IPS-18c (cell line): Measurements from ENCODE around the gene FYCO1.

Experiments
- H3K4me3 ChIP-seq: 2 replicates; pipeline ENCODE4 v1.7.0; 2013; ENCODE audit warnings: low read depth, mild to moderate bottlenecking, low read length, moderate library complexity; ENCODE audit not compliant: insufficient read depth
- H3K9me3 ChIP-seq: one replicate; pipeline ENCODE4 v1.6.1; 2013; ENCODE audit warnings: mild to moderate bottlenecking, low read length, moderate library complexity; ENCODE audit not compliant: control insufficient read depth, insufficient read depth

FYCO1 gene

DNA sequence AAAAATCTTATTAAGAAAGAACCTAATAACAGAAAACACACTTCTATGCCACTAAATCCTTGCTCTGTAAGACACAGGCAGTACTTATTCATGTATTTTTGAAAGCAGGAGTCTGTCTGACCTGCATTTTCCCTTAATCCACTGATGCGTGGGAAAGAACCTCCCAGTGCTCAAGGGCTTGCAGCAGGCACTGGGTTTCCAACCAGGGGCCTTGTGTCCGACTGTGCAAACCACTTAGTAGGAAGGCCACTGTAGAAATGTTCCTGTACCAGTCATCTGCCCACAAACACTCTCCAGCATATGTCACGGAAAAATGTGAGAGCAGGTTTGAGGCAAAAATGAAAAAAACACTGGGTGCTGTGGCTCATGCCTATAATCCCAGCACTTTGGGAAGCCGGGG is 39.9 kb downstream of the FYCO1 start:
- Histone ChIP-seq H3K4me3 (no peak overlapping the region), H3K9me3 (no peaks in the 10 kb centered on the region)

DNA sequence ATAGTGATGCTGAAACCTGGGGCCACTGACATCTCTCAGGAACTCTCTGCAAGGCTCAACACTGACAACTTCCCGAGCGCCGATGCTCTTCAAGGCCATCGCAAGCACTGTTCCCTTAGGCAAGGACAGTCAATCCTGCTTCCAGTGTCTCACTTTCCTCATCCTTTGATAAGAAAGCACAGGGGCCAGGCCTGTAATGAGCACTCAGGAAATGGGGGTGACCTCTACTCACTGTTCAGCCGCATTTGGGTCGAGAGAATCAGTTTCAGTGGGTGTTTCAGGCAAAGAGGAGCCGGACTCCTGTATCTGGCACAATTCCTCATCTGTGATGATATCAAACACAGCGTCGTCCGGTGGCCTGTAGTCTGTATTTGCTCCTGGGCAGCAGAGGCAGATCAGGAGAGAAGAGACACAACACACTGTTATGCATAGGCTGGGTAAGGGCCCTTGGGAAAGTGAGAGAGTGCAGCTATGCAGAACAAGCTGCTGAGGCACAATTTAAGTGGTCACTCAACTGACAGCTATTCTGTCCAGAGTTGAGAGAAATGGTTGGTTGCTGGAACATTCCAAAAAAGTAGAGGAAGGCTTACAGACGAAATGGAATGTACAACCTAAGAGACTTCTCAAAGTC is 40.5 kb downstream of the FYCO1 start:
- Histone ChIP-seq H3K4me3 (no peak overlapping the region), H3K9me3 (no peaks in the 10 kb centered on the region)

- no peak overlapping the region for H3K4me3 ChIP-seq
- no peaks in the 10 kb centered on the region for H3K9me3 ChIP-seq
Observed at GRCh38 chr3:45954306-45954705, 41.3 kb downstream of the FYCO1 start.

DNA sequence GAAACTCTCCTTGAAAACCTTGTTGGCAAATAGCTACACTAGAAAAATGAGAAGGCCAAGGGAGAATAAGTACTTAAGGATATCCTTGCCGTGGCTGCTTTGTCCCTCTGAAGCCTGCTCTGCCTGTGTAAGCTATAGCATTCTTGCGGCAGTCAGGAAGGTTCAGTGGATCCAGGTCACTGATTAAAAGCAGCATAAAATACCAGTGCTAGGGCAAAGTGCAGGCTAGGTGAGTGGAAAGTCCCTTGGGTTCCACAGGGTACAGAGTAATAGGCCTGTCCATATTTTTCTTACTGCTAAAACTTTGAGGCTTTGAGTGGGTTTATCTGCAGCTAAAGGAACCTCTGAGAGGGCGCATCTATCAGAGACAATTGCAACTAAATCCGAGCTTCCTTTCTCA is 42.1 kb downstream of the FYCO1 start:
- no peaks in the 10 kb centered on the region for H3K9me3 ChIP-seq
- no peak overlapping the region for H3K4me3 ChIP-seq

GRCh38 chr3:45952456-45952855 is 43.2 kb downstream of the FYCO1 start:
- H3K9me3 ChIP-seq: no peaks in the 10 kb centered on the region
- H3K4me3 ChIP-seq: no peak overlapping the region

GRCh38 chr3:45951946-45952345 is 43.7 kb downstream of the FYCO1 start:
- Histone ChIP-seq H3K4me3 (no peak overlapping the region), H3K9me3 (no peaks in the 10 kb centered on the region)

DNA sequence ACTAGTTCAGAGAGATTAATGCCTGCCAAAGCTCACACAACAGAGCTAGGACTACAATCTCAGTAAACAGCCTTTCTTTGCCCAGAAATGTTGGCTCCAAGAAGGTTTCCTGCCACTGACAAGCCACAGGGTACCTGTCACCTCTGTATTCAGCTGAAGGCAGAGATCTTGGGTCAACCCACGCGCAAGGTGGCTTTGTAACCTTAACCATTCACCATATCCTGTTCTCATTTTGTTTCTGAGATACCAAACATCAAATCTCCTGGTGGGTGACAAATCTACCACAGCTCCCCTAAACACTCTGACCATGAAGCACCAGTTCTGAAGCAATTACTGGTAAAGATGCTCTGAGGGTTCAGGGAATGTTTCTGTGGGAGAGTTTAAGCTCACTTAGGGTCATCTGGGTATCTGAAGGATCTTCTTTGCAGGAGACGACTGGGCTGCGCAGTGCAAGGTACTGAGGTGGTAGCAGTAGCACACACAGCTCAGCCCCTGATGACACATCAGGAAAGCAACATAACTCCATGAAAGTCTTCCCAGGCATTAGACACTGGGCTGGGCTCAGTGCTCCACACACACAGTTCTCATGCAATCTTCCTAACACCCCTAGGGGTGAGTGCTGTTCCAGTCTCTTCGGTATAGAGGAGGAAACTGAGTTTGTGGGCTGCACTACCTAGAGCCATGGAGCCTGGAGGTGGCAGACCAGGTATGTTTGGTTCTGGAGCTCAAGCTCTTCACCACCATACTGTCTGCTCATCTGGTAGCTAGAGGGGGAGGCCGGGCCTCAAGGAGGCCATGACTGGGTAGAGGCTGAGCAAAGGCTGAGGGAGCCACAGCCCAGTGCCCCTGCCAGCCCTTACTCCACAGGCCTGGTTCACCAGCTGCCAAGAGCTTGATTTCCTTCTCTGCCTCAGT is 44.7 kb downstream of the FYCO1 start:
- Histone ChIP-seq H3K4me3 (no peak overlapping the region), H3K9me3 (no peaks in the 10 kb centered on the region)

GRCh38 chr3:45950131-45950530 is 45.5 kb downstream of the FYCO1 start:
- Histone ChIP-seq H3K9me3 (no peaks in the 10 kb centered on the region), H3K4me3 (no peak overlapping the region)

DNA sequence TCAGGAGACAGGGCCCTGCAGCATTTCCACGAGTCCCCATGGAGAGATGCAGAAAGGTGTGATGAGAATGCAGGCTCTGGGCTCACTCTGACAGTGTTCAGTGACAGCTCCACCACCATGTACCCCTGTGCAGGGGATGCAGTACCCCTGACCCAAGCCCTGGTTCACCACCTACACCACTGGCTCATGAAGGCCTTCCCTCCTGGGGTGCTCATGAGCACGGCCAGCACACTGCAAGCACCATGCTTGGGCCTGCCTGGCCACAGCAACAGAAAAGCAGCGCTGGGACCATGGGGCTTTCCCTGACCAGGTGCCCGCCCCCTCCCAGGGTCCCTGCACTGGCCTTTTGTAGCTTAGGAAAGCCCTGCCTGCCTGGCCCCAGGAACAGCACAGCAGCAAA is 46.2 kb downstream of the FYCO1 start:
- Histone ChIP-seq H3K4me3 (no peak overlapping the region), H3K9me3 (no peaks in the 10 kb centered on the region)

- Histone ChIP-seq H3K4me3 (no peak overlapping the region), H3K9me3 (no peaks in the 10 kb centered on the region)
Observed at GRCh38 chr3:45948881-45949280, 46.7 kb downstream of the FYCO1 start.

DNA sequence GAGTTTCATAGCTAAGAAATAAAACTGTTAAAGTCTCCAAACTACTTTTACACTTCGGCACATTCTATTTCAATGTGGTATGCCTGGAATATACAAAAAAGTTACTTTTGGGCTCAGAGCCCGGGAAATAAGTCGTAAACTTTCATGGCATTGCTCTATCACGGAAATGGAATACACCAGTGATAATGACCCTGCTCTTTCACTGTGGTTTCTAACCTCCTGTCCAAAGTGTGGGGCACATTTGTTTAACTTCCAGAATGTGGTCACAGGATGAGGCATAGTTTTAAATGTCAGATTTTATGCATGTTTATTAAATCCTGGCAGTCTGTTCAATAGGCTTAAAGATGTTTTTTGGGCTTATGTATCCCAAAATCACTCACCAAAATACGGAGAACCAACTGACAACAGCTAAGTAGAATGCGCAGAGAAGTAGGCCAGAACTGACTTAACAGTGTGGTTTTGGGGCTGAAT is 47.3 kb downstream of the FYCO1 start:
- H3K9me3 ChIP-seq: no peaks in the 10 kb centered on the region
- no peak overlapping the region for H3K4me3 ChIP-seq

DNA sequence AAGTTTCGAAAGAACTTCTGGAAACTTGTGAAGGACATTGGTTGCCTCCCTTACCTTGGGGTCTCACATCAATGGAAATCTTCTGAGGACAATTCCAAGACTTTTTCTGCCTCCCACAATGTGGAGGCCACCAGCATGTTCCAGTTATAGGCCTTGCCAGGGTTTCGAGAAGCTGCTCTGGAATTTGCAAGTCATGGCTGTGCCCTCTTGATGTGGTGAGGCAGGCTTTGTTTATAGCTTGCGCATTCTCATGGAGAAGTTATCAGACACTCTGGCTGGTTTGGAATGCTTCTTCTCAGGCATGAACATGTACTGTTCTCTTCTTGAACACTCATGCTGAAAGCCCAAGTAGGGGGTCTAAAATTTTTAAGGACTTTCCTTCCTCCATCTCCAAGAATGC is 48.3 kb downstream of the FYCO1 start:
- Histone ChIP-seq H3K4me3 (no peak overlapping the region), H3K9me3 (no peaks in the 10 kb centered on the region)

DNA sequence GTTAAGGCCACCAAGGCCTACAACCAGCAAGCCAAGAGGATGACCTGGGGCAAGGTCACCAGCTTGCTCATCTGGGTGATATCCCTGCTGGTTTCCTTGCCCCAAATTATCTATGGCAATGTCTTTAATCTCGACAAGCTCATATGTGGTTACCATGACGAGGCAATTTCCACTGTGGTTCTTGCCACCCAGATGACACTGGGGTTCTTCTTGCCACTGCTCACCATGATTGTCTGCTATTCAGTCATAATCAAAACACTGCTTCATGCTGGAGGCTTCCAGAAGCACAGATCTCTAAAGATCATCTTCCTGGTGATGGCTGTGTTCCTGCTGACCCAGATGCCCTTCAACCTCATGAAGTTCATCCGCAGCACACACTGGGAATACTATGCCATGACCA is 48.7 kb downstream of the FYCO1 start:
- H3K4me3 ChIP-seq: no peak overlapping the region
- H3K9me3 ChIP-seq: no peaks in the 10 kb centered on the region

- Histone ChIP-seq H3K9me3 (no peaks in the 10 kb centered on the region), H3K4me3 (no peak overlapping the region)
Observed at GRCh38 chr3:45946307-45946706, 49.3 kb downstream of the FYCO1 start.

DNA sequence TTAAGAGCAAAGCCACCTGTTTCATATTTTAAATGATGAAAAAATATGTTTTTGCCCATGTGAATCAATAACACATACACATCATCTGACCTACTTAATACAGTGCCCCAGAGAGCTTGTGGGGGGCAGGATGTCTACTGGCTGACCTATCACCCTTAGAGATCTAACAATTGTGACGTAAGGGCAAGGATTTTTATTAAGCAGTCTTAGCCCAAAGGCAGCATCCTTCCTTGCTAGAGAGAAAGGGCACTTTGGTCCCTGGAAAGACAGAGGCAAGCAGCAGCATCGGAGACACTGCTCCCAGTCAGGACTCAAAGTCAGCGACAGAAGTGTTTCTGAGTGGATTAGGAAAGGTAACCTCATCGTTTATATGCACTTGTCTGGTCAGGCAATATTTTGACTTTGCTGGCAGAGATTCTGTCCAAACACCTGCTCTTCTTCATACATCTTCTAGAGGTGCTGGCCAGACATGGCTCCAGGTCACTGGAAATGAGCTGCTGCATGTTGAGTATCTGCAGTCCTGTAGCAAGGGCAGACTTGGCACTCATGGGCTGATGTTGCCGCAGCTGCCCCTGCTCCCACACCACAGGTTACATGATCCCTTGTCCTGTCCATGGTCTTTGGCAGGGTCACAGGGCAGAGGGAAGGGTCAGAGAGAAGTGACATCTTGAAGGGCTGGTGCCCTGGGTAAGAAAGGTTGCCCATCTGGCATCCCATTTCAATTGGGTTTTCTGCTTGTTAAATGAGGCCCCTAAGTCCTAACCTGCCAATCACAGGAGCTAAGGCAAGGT is 50.6 kb downstream of the FYCO1 start:
- Histone ChIP-seq H3K9me3 (no peaks in the 10 kb centered on the region), H3K4me3 (no peak overlapping the region)

DNA sequence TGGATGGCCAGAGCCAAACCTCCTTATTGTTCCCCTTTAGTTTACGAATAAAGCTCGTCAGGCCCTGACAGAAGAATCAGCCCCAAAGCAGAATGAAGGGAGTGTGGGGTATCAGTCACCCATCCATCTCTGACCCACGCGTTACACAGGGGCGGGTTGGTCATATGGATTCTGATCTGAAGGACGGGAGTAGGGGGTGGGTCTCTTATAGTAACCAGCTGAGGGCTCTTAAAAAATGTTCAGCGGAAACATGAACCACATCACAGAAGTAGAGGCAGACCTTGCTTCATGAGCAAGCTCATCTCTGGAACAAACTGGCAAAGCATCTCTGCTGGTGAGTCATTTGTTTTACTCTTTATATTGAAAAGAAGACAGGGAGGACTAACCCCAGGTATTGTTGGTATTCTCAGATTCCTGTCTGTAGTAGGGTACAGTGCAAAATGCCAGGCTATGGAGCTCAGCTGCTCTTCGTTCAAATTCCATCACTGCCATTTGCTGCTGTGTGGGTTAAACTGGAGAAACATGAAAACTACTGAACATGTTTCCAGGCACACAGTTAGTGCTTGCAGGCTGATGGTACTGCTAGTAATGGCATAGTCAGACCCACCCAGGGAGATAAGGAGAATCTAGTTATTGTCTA is 52.3 kb downstream of the FYCO1 start, which contains the start of gene CXCR6:
Gene CXCR6, plus strand, starts transcription at position 258 of the 640 bp plus-strand sequence. CDS start 3,018 bp downstream, outside the sequence.
- Histone ChIP-seq H3K4me3 (no peak within 1 kb of the TSS), H3K9me3 (no peaks in the 10 kb centered on the region)
